Uterus (tissue), 4 donors: ENCODE results near the gene RIPK4. TPM values are rescaled to one million over a fixed set of nuclear protein-coding genes. Genes with fewer than 3 reads are reported as not detected.

ENCODE experiments used
- DNase-seq, 2 donors: peaks; one replicate each; pipeline ENCODE4 v3.0.0-alpha.2; 2019 to 2020
- H3K27ac ChIP-seq, 2 donors: fragments of 200-600 bp; sonication (generic); 1 replicate in 1 of 2; 2 replicates in 1 of 2; pipeline ENCODE4 v1.5.1; 2016 to 2018
- H3K27me3 ChIP-seq, 2 donors: fragments of 200-600 bp; sonication (generic); one replicate each; pipeline ENCODE4 v1.5.1; 2018 to 2019; ENCODE audit warnings: control low read depth in 1 of 2
- H3K36me3 ChIP-seq, 2 donors: fragments of 200-600 bp; sonication (generic); one replicate each; pipeline ENCODE4 v1.5.1; 2019; ENCODE audit warnings: control low read depth in 1 of 2
- H3K4me1 ChIP-seq, 2 donors: fragments of 200-600 bp; sonication (generic); one replicate each; pipeline ENCODE4 v1.5.1; 2018 to 2019; ENCODE audit warnings: control low read depth in 1 of 2
- H3K4me3 ChIP-seq, 2 donors: fragments of 200-600 bp; sonication (generic); 1 replicate in 1 of 2; 2 replicates in 1 of 2; pipeline ENCODE4 v1.5.1; 2018 to 2019; ENCODE audit warnings: mild to moderate bottlenecking in 1 of 2
- H3K9me3 ChIP-seq, 2 donors: fragments of 200-600 bp; sonication (generic); one replicate each; pipeline ENCODE4 v1.5.1; 2019; ENCODE audit warnings: control low read depth in 1 of 2
- POLR2A ChIP-seq, 2 donors: fragments of 450-650 bp; IDR thresholded peaks; one replicate each; pipeline ENCODE4 v1.6.1; 2016; ENCODE audit warnings: antibody characterized with exemption in 2 of 2, mild to moderate bottlenecking in 1 of 2, moderate library complexity in 1 of 2
- intact Hi-C: fragments of 100-400 bp; cut with DNase I; formaldehyde crosslinking; loops from one replicate; pipeline ENCODE4 v1.15.1; 2023; ENCODE audit warnings: low total_unique reads
- total RNA-seq, 4 donors: library from RNA; depleted of rRNA in 3 of 4; stranded (reverse); fragments of >200 nt in 3 of 4; gene quantifications; one replicate each; pipeline versions ENCODE4 v1.1.0 to v1.2.4, GENCODE V29; 2014 to 2023
- TF ChIP-seq, protein P1 (sequence below), 4 experiments: fragments of 200-600 bp in 2 of 4; fragments of 450-650 bp in 2 of 4; sonication (generic) in 2 of 4; IDR thresholded peaks; one replicate each; pipeline ENCODE4 v1.5.1; 2016 to 2019; ENCODE audit warnings: antibody characterized with exemption in 4 of 4, mild to moderate bottlenecking in 2 of 4, moderate library complexity in 1 of 4
- donor health status: DM: yes; HTN: yes; CAD: no.

Gene RIPK4
- total RNA-seq, 4 donors from 2014 or later: 0.29 to 9.7 TPM; not detected in 2

GRCh38 chr21:41774467-41775148, 7.8 kb upstream of the RIPK4 start:
- no peaks in the 10 kb centered on the region for H3K9me3 ChIP-seq
- H3K4me3 ChIP-seq: no peak overlapping the region
- H3K27me3 ChIP-seq: peaks cover 0 to 30% of the 10 kb centered on the region in 2 donors
- TF ChIP-seq, protein P1, sequence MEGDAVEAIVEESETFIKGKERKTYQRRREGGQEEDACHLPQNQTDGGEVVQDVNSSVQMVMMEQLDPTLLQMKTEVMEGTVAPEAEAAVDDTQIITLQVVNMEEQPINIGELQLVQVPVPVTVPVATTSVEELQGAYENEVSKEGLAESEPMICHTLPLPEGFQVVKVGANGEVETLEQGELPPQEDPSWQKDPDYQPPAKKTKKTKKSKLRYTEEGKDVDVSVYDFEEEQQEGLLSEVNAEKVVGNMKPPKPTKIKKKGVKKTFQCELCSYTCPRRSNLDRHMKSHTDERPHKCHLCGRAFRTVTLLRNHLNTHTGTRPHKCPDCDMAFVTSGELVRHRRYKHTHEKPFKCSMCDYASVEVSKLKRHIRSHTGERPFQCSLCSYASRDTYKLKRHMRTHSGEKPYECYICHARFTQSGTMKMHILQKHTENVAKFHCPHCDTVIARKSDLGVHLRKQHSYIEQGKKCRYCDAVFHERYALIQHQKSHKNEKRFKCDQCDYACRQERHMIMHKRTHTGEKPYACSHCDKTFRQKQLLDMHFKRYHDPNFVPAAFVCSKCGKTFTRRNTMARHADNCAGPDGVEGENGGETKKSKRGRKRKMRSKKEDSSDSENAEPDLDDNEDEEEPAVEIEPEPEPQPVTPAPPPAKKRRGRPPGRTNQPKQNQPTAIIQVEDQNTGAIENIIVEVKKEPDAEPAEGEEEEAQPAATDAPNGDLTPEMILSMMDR (IDR thresholded peaks at IDR 0.05): no peak
- no peak for TF ChIP-seq POLR2A (IDR thresholded peaks at IDR 0.05)
- no peaks in the 10 kb centered on the region for H3K36me3 ChIP-seq
- intact Hi-C loops: loop anchor here (5.0 kb wide), 1 partner anchor 162 kb away; no protein-coding TSS in a partner anchor
- no peak for DNase-seq
- no peak overlapping the region for H3K27ac ChIP-seq
- no peaks in the 10 kb centered on the region for H3K4me1 ChIP-seq

DNA sequence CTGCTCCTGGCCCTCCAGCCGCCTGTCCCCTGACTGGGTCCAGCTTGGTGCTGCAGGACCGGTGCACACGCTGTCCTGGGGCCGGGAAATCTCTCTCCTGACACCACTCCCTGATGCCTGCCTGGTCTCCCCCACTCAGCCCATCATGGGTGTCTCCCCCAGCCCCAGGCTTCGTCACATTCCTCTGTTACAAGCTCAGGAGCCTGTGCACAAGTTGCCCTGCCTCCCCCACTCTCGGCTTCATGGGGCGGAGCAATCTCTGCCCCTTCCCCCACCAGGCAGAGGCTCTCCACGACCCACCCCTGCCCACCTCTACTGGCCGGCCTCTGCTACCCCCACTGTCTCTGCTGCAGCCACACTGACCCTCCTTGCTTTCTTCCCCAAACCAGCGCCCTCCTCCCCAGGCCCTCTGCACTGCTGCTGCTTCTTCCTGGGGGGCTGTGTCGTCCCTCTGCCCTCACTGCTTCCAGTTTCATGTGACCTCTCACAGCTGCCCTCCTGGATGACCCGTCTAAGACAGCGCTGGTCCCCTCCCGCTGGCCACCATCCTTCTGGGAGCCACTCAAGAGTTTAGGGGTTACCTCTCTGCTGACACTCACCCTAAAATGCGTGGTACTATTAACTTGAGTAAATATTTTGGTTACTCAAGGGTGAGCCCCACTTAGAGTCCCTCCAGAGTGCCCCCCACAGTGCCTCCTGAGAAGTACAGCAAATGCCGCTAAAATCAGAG, 5.7 kb upstream of the RIPK4 start:
- no peaks in the 10 kb centered on the region for H3K4me1 ChIP-seq
- H3K36me3 ChIP-seq: no peaks in the 10 kb centered on the region
- intact Hi-C loops: no loop called here
- no peaks in the 10 kb centered on the region for H3K9me3 ChIP-seq
- TF ChIP-seq, protein P1 (IDR thresholded peaks at IDR 0.05): no peak
- no peak for TF ChIP-seq POLR2A (IDR thresholded peaks at IDR 0.05)
- H3K27ac ChIP-seq: no peak overlapping the region
- no peak overlapping the region for H3K4me3 ChIP-seq
- H3K27me3 ChIP-seq: peaks cover 2 to 29% of the 10 kb centered on the region in 2 donors
- DNase-seq: no peak

- H3K4me1 ChIP-seq: peaks cover 0 to 5% of the 10 kb centered on the region in 2 donors
- no peak for TF ChIP-seq POLR2A (IDR thresholded peaks at IDR 0.05)
- TF ChIP-seq, protein P1 (IDR thresholded peaks at IDR 0.05): no peak
- no peak for DNase-seq
- intact Hi-C loops: no loop called here
- H3K9me3 ChIP-seq: no peaks in the 10 kb centered on the region
- no peak overlapping the region for H3K27ac ChIP-seq
- no peak overlapping the region for H3K4me3 ChIP-seq
- peaks cover 9 to 38% of the 10 kb centered on the region in 2 donors for H3K27me3 ChIP-seq
- no peaks in the 10 kb centered on the region for H3K36me3 ChIP-seq
Observed at GRCh38 chr21:41771625-41771945, 4.7 kb upstream of the RIPK4 start.

- no peak for TF ChIP-seq POLR2A (IDR thresholded peaks at IDR 0.05)
- TF ChIP-seq, protein P1 (IDR thresholded peaks at IDR 0.05): no peak
- Histone ChIP-seq H3K27ac (no peak overlapping the region), H3K9me3 (no peaks in the 10 kb centered on the region), H3K4me1 (peaks cover 0 to 5% of the 10 kb centered on the region in 2 donors), H3K27me3 (peaks cover 14 to 43% of the 10 kb centered on the region in 2 donors), H3K4me3 (no peak overlapping the region), H3K36me3 (no peaks in the 10 kb centered on the region)
- DNase-seq: no peak
- intact Hi-C loops: no loop called here
Observed at GRCh38 chr21:41770901-41771624, 4.2 kb upstream of the RIPK4 start.

DNA sequence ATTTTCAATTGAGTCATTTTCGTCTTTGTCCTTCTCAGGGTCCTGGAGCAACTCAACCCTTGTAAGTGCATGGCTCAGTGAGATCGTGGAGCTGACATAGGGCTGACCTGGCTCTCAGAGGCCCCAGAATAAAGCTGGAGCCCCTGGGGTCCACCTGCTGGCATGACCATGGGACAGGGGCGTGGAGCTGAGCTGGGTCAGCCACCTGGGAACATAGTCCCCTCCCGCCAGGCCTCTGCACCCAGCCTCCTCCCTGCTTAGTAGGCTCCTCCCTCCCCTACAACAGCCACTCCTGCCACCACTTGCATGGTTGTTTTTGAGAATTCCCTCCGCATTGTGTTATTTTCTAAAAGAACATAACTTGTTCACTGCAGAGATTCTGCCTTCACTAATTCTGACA, 3.1 kb upstream of the RIPK4 start:
- Histone ChIP-seq H3K4me1 (peaks cover 0 to 5% of the 10 kb centered on the region in 2 donors), H3K27me3 (peaks cover 14 to 52% of the 10 kb centered on the region in 2 donors), H3K4me3 (no peak overlapping the region), H3K9me3 (no peaks in the 10 kb centered on the region), H3K27ac (no peak overlapping the region), H3K36me3 (no peaks in the 10 kb centered on the region)
- DNase-seq: no peak
- TF ChIP-seq, protein P1 (IDR thresholded peaks at IDR 0.05): no peak
- no peak for TF ChIP-seq POLR2A (IDR thresholded peaks at IDR 0.05)
- intact Hi-C loops: no loop called here
